Parathyroid adenoma (tissue), 2 donors: ENCODE data around the gene SLA2.
A peak's percentile ranks its signal among the peaks of the same experiment; 100 is the strongest.

Experiments
- H2AFZ ChIP-seq: fragments of 300-600 bp; sonication (generic); one replicate; pipeline ENCODE4 v1.7.0; 2017; ENCODE audit warnings: antibody characterized with exemption, mild to moderate bottlenecking
- H3K27ac ChIP-seq: fragments of 300-600 bp; sonication (generic); one replicate; pipeline ENCODE4 v1.7.0; 2017
- H3K27me3 ChIP-seq: fragments of 300-600 bp; sonication (generic); one replicate; pipeline ENCODE4 v1.7.0; 2017; ENCODE audit warnings: low read length; ENCODE audit not compliant: control insufficient read depth, insufficient read depth
- H3K36me3 ChIP-seq: fragments of 300-600 bp; sonication (generic); one replicate; pipeline ENCODE4 v1.7.0; 2017; ENCODE audit warnings: low read length; ENCODE audit not compliant: control insufficient read depth, insufficient read depth
- H3K4me1 ChIP-seq: fragments of 300-600 bp; sonication (generic); one replicate; pipeline ENCODE4 v1.7.0; 2017; ENCODE audit warnings: control low read depth
- H3K4me2 ChIP-seq: fragments of 300-600 bp; sonication (generic); one replicate; pipeline ENCODE4 v1.7.0; 2017; ENCODE audit warnings: low read length
- H3K4me3 ChIP-seq: fragments of 300-600 bp; sonication (generic); one replicate; pipeline ENCODE4 v1.7.0; 2017; ENCODE audit warnings: low read depth, low read length
- H3K79me2 ChIP-seq: fragments of 300-600 bp; sonication (generic); one replicate; pipeline ENCODE4 v1.7.0; 2017; ENCODE audit warnings: control low read depth
- H3K9ac ChIP-seq: fragments of 300-600 bp; sonication (generic); one replicate; pipeline ENCODE4 v1.7.0; 2017; ENCODE audit warnings: mild to moderate bottlenecking
- H3K9me3 ChIP-seq: fragments of 300-600 bp; sonication (generic); one replicate; pipeline ENCODE4 v1.7.0; 2017; ENCODE audit warnings: low read length; ENCODE audit not compliant: control insufficient read depth
- CTCF ChIP-seq: fragments of 300-600 bp; sonication (generic); IDR thresholded peaks from one replicate; pipeline ENCODE4 v1.7.0; 2017; ENCODE audit warnings: antibody characterized with exemption, mild to moderate bottlenecking
- donor health status: primary hyperparathyroidism.

Gene SLA2

GRCh38 chr20:36582821-36583220, 63.2 kb downstream of the SLA2 start:
- Histone ChIP-seq H3K9ac (no peak overlapping the region), H2AFZ (no peak overlapping the region), H3K4me2 (no peak overlapping the region), H3K27ac (no peak overlapping the region), H3K79me2 (peaks cover 13% of the 10 kb centered on the region), H3K27me3 (no peaks in the 10 kb centered on the region), H3K9me3 (no peaks in the 10 kb centered on the region), H3K36me3 (no peaks in the 10 kb centered on the region), H3K4me3 (no peak overlapping the region), H3K4me1 (no peaks in the 10 kb centered on the region)
- no peak for TF ChIP-seq CTCF

GRCh38 chr20:36582322-36582721, 63.7 kb downstream of the SLA2 start:
- Histone ChIP-seq H2AFZ (no peak overlapping the region), H3K36me3 (no peaks in the 10 kb centered on the region), H3K4me1 (no peaks in the 10 kb centered on the region), H3K27ac (no peak overlapping the region), H3K4me3 (no peak overlapping the region), H3K79me2 (peaks cover 17% of the 10 kb centered on the region), H3K27me3 (no peaks in the 10 kb centered on the region), H3K9ac (no peak overlapping the region), H3K9me3 (no peaks in the 10 kb centered on the region), H3K4me2 (no peak overlapping the region)
- TF ChIP-seq CTCF, result no peak

- Histone ChIP-seq H3K27ac (no peak overlapping the region), H3K9me3 (no peaks in the 10 kb centered on the region), H3K79me2 (peaks cover 19% of the 10 kb centered on the region), H3K4me3 (no peak overlapping the region), H3K27me3 (no peaks in the 10 kb centered on the region), H3K9ac (no peak overlapping the region), H3K36me3 (no peaks in the 10 kb centered on the region), H2AFZ (no peak overlapping the region), H3K4me2 (peak overlapping the region; percentile 36), H3K4me1 (peaks cover 8% of the 10 kb centered on the region)
- TF ChIP-seq CTCF, result no peak
These were observed 65.9 kb downstream of the SLA2 start for GRCh38 chr20:36579996-36580545.

GRCh38 chr20:36578356-36579041, 67.5 kb downstream of the SLA2 start:
- peaks cover 19% of the 10 kb centered on the region for H3K79me2 ChIP-seq
- TF ChIP-seq CTCF, result no peak
- H3K27me3 ChIP-seq, result no peaks in the 10 kb centered on the region
- no peaks in the 10 kb centered on the region for H3K36me3 ChIP-seq
- H3K4me2 ChIP-seq, result no peak overlapping the region
- H3K9me3 ChIP-seq, result no peaks in the 10 kb centered on the region
- H2AFZ ChIP-seq, result no peak overlapping the region
- H3K4me1 ChIP-seq, result peaks cover 10% of the 10 kb centered on the region
- H3K27ac ChIP-seq, result no peak overlapping the region
- H3K4me3 ChIP-seq, result no peak overlapping the region
- H3K9ac ChIP-seq, result no peak overlapping the region

- Histone ChIP-seq H3K36me3 (no peaks in the 10 kb centered on the region), H3K4me1 (peaks cover 15% of the 10 kb centered on the region), H3K4me2 (no peak overlapping the region), H2AFZ (no peak overlapping the region), H3K4me3 (no peak overlapping the region), H3K27me3 (no peaks in the 10 kb centered on the region), H3K9me3 (no peaks in the 10 kb centered on the region), H3K79me2 (peaks cover 19% of the 10 kb centered on the region), H3K9ac (no peak overlapping the region), H3K27ac (peak overlapping the region; percentile 77)
- no peak for TF ChIP-seq CTCF
These were observed 69.9 kb downstream of the SLA2 start for GRCh38 chr20:36576081-36576445.
